ENCODE data around the gene GKN1.

GRCh38 chr2:69026026-69026425 lies 51.6 kb downstream of the GKN1 start:
- TF ChIP-seq CTCF (IDR thresholded peaks at IDR 0.05) (peak in 3 of 4 experiments; percentile 45 to 71 (median 62)), POLR2A (IDR thresholded peaks at IDR 0.05) (no peak), POLR2AphosphoS5 (IDR thresholded peaks at IDR 0.05) (peak; percentile 26)
